NCI-H2227 treated with DMSO at 0.1 percent for 48 hours (cell line): ENCODE results near the gene CDH13.

Experiments used
- DNase-seq: peaks from one replicate; lab custom pipeline; 2025; lab: John Stamatoyannopoulos, UW

Gene CDH13

DNA sequence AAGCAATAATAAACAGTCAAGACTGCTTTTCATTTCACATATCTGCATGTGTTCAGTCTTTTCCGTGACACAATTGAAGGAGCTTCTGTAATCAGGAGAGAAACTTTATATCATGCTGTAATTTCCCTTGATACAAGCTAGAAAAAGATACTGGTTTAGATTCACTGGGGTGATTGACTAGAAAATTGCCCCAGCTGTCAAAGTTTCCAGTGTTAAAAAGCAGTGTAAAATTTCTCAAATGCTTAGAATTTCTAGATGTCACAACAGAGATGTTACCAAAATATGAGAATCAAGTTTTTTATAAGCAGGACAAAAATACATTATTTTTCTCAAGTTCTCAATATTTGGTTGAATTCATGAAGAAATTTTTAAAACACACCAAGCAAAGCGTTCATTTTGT, 888.6 kb downstream of the CDH13 start:
- DNase-seq = no peak

DNA sequence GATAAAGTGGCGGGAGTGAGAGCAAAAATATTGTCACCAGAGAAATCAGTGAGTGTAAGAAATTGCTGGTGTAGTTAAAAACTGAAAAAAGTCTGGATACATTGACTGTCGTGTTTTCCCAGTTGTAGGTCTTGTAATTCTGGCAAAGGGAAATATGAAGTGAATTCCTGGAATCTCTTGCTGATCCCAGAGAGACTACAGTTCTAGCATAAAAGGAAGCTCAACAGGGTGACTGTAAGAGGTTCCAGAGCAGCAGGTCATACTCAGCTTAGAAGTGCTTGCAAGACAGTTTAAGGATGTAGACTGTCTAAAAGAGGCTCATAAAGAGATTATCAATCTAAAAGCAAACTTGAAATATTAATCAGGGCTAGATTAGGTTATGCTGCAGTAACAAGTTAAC, 890.2 kb downstream of the CDH13 start:
- DNase-seq = no peak

DNA sequence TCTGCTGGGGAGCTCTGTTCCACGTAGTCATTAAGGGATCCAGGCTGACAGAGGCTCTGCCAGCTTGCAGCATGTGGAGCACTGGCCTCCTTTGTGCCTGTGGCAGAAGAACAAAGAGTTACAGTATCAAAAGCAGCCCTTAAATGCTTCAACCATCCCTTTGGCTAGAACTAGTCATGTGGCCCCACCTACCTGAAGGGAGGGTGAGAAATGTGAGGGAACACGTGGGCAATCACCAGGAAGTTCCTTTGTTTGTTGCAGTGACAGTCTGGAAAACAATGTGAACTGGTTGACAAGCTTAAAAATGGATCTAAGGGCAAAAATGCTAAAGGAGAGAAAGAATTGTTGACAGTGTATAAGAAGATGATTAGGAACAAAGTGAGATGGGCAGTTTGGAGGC, 890.6 kb downstream of the CDH13 start:
- no peak for DNase-seq

DNA sequence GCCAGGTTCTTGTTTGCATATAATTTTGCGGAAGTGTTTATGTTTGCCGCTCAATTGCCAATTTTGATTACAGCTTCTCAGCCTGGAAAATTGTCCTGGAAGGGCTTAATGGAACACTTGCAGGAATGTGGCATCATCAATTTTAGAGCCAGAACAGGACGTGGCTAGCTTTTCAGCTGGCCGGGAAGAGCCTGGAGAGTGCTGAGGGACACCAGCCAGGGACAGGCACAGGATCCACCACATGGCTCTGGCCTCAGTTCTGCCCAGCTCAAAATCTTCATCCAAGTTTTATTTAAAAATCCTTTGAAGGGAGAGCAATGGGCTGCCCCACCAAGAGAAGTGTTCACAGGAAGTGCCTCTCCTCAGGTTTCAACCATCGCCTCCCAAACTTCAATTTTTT, 893.8 kb downstream of the CDH13 start:
- DNase-seq = no peak

DNA sequence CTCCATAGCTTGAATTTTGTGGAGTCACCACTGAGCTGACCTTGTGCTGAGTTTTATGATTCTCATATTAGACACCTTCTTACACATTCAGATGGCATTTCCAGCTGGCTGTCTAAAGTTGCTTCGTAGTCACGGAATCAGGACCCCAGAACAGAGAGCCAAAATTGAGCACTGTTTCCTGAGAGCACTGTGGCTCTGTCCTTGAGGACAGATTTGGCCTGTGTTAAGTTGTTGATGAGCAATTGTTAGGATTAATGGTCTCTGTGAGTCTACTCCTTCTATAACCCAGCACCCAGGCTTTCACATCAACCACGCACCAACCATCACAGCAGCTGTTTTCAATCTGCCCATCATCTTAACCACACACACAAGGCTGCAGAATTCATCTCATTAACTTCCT, 903.5 kb downstream of the CDH13 start:
- no peak for DNase-seq

DNA sequence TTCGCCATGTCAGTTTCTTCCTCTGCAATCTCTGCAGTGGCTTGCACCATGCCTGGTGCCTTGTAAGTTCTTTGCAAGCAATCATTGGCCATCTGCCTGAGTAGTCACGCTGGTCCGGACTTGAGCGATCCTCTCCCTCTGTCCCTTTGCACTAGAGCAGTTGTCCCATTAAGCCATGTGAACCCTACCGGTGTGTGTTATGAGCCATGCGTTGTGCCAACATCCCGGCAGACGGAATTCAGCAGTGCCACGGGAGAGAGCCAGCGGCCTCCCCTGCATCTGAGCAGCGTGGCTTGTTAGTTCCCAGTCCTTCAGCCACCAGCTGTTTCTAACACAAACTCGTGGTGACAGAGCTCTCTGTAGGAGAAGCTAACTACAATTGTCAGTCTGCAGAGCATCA, 905.9 kb downstream of the CDH13 start:
- DNase-seq = no peak

DNA sequence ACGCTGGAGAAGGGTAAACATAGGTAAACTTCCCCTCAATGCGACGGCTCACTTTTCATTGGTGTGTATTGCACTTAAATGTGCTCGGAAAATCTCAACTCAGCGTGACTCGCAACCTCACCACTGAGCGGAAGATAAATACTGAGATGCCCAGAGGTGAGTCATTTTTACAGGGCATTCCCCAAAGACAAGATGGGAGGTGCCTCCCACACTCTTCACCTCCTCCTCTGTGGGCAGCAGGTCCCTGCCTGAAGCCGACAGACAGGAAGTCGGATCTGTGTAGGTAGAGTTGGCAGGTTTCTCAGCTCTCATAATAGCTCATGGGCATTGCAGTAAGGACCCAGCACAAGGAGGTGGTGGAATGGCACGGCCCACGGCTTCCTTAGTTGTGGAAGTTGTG, 906.4 kb downstream of the CDH13 start:
- no peak for DNase-seq

DNA sequence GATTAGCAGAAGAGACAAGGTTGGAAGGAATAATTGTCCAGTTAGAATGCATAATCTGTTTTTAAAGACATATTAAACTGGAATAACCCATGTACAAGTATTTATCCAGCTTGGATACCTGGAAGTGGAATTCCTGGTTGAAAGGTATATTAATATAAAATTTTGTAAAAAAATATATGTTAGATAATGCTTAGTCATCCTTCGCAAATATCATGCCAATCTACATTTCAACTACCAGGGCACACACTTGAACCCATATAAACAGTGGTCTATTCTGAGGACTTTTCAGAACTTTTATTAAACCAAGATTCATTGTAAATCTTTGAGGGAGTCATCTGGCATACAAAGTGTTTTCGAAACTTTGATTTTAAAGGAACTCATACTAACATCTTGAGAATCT, 911.9 kb downstream of the CDH13 start:
- DNase-seq = no peak

DNA sequence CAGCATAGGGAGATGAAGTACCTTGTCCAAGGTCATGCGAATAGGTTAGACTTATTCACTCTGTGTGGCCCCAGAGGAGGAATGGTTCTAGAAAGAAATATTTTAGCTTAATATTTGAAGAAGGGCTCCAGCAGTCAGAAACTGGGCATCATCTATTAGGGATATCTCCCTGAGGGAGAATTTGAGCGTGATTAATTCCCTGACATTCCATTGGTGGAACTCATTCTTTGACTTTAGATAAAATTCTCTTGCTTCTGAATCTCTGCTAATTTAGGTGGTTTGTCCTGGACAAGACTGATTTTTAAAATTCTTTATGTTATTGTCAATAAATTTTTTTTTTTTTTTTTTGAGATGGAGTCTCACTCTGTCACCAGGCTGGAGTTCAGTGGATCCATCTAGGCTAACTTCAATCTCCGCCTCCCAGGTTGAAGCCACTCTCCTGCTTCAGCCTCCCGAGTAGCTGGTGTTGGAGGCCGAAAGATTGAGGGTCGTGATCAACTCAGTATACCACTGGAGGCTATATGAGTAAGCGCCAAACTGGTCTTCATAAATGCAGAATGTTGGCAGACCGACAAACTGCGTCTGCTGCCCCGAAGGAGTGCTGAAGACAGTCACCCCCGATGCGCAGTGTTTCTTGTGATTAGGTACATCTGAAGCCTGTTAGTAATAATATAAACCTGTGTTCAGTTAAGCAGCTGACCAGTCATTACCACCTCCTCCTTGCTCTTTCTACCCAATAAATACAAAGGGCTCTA, 913.1 kb downstream of the CDH13 start:
- DNase-seq = no peak

DNA sequence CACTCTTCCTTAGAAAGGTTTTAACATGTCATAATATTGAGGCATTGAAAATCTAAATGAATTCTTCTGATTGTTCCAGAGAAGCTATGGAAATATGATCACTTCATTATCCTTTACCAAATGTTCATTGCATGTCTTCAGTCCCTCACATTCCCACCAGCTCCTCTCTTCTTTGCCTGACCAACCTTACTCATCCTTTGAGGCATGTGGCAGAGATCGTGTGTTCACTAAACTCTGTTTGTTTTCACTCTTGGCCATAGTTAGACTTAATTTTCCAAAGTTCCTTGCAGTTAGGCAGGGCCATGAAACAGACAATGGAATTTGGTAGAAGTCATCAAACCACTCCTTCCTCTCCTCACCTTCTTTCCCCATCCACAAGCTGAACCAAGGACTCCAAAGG, 914.5 kb downstream of the CDH13 start:
- no peak for DNase-seq

DNA sequence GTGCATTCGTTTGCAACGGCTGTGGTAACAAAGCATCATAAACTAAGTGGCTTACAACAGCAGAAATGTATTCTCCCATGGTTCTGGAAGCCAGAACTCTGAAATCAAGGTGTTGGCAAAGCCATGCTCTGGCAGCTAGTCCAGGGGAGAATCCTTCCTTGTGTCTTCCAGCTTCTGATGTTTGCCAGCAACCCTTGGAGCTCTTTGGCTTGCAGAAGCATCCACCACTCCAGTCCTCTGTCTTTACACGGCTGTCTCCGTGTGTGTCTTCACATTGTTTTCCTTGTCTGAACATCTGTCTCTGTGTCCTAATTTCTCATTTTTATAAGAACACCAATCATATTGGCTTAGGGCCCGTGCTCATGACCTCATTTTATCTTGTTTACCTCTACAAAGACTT, 915.7 kb downstream of the CDH13 start:
- DNase-seq = no peak

DNA sequence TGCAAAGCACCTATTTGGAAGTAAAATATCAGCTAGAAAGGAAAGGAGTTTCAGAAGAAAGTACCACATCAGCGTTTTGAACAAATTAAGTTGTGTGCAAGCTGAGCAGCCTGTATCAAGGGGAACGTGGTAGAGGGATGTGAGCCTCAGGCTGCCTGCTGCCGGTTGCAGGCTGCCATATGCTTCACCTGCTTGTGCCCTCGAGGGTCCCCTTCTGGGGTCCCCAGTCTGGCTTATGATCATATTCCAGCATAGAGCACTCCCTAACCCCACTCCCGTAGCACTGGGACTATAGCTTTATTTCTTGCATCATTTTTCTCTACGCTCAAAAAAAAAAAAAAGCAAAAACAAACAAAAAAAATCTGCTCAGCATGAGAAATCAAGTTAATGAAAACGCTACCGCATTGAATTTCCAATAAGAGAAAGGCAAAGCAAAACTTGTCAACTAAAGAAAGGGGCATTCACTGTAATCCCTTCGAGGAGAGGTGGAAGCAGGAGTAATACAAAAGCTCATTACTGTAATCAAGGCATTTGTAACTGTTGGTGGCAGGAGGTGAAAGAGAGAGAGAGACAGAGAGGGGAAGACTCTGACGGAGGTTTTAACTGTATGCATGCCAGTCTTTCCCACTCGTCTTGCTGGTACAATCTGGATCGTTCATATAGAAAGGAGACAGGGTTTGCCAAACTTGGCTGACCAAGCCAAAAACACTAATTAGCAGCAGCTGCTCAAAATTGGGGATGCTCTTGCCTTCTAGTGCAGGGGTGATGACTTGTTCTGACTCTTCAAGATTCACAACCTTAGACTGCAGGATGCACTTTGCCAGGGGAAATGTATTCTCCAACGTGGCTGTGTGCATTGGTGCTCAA, 922.8 kb downstream of the CDH13 start:
- DNase-seq = no peak

DNA sequence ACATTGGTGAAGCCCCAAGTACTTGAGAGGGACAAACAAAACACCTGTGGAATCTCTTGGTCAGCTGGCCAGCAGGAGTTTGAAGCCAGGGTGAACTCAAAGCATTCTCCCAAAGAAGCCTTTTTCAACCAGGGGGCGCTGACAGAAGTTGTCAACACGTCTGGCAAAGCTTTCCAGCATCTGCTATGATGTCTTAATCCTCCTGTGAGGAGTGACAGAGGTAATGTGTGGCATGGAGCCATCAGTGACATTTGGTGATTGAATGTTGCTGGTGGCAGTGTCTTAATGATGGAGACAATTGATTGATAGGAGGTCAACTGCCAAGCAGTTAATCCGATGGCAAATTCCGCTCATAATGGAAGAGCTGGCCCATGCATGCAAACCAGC, 923.4 kb downstream of the CDH13 start:
- DNase-seq = no peak

DNA sequence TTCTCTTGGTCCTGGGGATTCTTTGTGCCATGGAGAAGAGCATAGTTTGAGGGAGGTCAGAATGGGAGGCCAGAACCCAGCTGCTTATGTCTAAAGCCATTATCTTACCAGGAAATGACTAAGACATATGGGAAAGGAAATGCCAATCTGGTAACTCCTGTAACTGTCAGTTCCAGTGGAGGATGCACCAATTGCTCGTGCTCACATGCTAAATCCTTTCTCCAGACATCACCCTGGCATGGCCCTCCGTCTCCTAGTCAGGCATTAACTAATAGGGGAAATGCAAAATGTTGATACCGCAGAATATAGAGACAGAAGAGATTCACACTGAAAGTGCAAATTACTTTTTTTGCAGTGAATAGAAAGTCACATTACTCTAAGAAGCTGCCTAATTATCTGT, 925.5 kb downstream of the CDH13 start:
- DNase-seq = no peak

DNA sequence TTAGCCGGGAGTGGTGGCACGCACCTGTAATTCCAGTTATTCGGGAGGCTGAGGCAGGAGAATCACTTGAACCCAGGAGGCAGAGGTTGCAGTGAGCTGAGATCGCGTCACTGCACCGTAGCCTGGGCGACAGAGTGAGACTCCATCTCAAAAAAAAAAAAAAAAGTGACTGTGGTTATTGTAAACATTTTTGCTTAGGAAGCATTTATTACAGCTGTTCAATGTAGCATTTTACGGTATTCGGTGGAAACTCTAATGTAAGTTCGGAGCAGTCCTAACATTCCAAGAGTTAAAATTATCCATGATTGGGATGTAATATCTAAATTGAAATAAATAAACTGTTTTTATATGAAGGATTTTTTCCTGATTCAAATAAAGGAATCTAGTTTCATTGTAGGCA, 926.2 kb downstream of the CDH13 start:
- no peak for DNase-seq

DNA sequence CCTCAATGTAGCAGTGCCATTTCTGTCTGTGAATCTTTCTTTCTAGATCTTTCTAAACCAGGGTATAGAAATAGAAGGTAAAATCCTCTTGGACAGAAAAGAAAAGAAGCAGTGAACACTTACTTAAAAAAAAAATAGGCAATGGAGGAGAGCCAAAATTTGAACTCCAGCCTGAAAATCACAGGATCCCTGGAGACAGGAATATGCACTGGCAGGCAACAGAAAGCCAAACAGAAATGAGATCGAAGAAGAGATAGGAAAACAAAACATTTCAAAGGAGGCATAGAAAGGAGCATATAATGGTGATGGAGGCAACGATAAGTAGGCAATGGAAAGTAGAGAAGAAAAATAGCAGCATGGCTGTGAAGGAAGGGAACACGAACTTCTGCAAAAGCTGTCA, 927.3 kb downstream of the CDH13 start:
- DNase-seq = no peak

DNA sequence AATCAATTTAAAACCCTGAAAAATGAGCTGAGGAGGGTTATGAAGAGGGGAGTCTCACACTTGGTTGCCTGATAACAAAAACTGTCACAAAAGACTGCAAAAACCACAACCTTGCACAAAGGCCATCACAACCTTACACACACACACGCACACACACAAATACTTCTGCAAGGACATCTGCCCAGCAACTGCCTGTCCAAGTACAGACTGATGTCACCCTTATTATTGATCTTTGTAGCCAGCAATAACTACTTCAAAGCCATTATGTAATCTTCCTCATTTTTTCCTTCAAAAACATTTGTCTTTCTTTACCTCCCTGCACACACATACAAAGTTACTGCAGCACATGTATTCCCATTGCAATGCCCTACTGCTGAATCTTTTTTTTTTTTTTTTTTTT, 927.8 kb downstream of the CDH13 start:
- DNase-seq = no peak

DNA sequence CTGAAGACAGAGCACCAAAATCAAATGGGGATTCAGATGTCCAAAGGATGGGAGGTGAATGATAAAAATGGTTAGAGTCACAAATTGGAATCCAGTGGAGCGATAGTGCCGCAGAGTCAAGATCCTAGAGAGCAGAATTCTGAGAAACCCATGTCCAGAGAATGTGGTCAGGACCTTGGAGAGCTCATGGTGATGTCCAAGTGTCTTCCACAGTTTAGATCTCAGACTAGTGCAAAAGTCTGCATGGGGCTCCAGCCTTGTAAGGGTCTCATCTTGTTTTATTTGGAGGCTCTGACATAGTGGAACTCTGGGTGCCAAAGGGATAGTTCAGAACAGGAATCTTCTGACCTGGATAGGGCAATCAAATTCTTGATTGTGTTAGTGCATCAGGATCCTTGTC, 935.1 kb downstream of the CDH13 start:
- DNase-seq = no peak

DNA sequence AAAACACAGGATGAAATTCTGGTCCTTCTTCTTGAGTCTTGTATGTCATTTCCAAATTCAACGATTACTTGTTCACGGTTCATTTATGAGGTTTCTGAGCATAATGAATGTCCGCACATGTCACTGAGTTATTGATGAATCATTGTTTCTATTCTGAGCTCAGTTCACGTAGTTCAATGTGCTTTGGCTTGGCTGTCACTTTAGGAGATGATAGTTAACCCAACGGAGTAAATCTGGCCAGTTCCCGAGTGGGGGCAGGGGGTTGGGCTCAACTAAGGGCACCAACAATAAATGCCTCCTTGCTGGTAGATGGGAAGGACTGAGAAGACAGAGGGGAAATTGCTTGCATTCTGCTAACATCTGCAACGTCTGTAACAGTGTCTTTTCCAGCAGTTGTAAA, 941.6 kb downstream of the CDH13 start:
- DNase-seq = no peak

DNA sequence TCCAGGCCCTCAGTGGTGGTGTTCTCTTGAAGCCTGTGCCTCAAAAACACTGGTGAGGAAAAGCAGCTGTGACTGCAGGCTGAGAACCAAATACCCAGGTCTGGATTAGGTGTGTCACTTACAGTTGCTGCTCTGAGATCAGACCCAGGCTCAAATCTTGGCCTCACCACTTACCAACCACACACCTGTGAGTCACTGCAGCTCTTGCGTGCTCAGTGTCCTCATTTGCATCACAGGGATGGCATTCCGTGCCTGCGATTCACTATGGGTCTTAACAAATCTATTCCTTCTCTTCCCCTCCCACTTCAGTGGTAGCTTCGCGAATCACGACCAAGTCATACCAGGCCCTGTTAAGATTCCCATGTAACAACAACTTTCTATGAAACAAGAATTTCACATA, 947.6 kb downstream of the CDH13 start:
- DNase-seq = no peak

DNA sequence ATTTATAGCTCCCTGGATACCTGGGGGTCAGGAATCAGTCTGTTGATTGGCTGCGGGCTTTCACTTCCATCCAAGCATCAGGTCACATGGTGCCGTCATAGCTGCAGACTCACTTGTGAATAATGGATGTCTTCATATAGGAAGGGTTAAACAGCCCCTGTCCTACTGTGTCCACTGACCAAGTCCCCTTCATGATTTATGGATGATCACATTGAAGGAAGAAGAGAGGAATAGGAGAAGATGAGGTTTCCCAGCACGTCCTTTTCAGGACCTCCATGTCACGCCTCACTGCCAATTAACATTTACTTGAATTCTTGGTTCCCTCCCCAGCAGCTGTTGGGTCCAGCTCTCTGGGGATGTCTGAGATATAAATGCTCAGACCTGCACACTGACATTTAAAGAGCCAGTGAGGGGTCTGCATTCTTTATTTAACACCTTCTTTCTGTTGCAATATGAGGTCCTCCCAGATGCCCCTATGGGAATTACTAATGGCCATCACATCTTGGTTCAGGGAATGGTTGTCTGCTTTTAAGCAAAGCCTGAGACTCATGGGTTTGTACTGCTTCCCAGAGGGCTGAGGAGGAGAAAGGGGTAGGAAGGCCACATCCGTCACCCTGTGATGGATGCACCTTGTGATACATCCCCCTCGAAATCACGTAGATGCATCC, 950.4 kb downstream of the CDH13 start:
- DNase-seq = no peak

DNA sequence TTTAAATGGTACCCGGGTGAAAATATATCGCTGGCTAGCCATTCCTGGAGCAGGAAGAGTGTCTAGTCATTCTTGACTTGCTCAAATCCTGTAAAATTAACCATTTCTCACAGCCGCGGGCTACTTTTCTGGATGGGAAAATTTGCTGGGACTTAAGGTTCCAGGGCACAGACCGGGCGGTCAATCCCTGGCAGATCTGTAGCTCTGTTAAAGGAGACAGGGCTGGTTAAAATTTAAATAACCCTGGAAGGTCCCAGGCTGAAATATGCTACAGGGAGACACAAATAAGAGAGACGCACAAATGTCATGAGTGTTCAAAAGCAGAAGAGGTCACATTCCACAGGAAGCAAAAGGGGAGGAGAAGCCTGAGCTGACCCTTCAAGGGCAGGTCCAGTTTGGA, 951.4 kb downstream of the CDH13 start:
- no peak for DNase-seq

DNA sequence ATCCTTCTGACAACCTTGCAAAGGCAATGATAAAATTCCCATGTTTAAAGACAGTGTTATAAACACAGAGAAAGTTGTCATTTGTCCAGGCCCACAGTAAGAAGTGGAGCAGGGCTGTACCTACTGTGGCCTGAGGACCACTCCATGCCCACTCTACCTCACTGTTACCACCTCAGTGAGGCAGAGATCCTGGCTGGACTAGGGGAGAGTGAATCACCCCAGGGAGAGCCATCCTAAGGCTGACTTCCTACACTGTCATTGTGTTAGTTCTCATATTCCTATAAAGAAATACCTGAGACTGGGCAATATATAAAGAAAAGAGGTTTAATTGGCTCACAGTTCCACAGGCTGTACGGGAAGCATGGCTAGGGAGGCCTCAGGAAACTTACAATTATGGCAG, 952.3 kb downstream of the CDH13 start:
- no peak for DNase-seq
